ENCODE results near the gene ABT1. TPM values are rescaled to one million over a fixed set of nuclear protein-coding genes. Genes with fewer than 3 reads are reported as not detected.

Gene ABT1
- total RNA-seq, 1 donor from 2014 or later = 13.1 TPM

GRCh38 chr6:26600759-26601158, 4.0 kb downstream of the ABT1 start:
- peaks cover 9% of the 10 kb centered on the region for H3F3A ChIP-seq (ENCODE audit: low read depth)
- peaks cover 17% of the 10 kb centered on the region for H3K79me2 ChIP-seq (ENCODE audit: low read depth)
- peaks cover 4% of the 10 kb centered on the region for H3K4me1 Mint-ChIP-seq
- peaks cover 7% of the 10 kb centered on the region for H3K4me1 ChIP-seq
- H3K36me3 ChIP-seq = no peaks in the 10 kb centered on the region
- H3K4me3 Mint-ChIP-seq = no peak overlapping the region
- H3K27ac ChIP-seq = no peak overlapping the region
- peaks cover 13% of the 10 kb centered on the region for H3K36me3 Mint-ChIP-seq
- H3K9me3 ChIP-seq (ENCODE audit: low read depth) = no peaks in the 10 kb centered on the region
- H3K4me2 ChIP-seq = no peak overlapping the region
- H3K4me3 ChIP-seq = no peak overlapping the region
- H4K20me1 ChIP-seq (ENCODE audit: low read depth) = no peaks in the 10 kb centered on the region
- H2AFZ ChIP-seq (replicated peaks) = no peak overlapping the region
- peaks cover 13% of the 10 kb centered on the region for H3K27me3 ChIP-seq
- H3K9me3 Mint-ChIP-seq = no peaks in the 10 kb centered on the region
- H3K27me3 Mint-ChIP-seq (ENCODE audit: insufficient read depth, low read depth) = no peaks in the 10 kb centered on the region
- H3K27ac Mint-ChIP-seq = no peak overlapping the region
- TF ChIP-seq EZH2phosphoT487 (IDR thresholded peaks at IDR 0.05) (no peak), EZH2 (IDR thresholded peaks at IDR 0.05) (no peak)
- TF ChIP-seq, protein P1, sequence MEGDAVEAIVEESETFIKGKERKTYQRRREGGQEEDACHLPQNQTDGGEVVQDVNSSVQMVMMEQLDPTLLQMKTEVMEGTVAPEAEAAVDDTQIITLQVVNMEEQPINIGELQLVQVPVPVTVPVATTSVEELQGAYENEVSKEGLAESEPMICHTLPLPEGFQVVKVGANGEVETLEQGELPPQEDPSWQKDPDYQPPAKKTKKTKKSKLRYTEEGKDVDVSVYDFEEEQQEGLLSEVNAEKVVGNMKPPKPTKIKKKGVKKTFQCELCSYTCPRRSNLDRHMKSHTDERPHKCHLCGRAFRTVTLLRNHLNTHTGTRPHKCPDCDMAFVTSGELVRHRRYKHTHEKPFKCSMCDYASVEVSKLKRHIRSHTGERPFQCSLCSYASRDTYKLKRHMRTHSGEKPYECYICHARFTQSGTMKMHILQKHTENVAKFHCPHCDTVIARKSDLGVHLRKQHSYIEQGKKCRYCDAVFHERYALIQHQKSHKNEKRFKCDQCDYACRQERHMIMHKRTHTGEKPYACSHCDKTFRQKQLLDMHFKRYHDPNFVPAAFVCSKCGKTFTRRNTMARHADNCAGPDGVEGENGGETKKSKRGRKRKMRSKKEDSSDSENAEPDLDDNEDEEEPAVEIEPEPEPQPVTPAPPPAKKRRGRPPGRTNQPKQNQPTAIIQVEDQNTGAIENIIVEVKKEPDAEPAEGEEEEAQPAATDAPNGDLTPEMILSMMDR (IDR thresholded peaks at IDR 0.05) = no peak
- H3K9ac ChIP-seq = no peak overlapping the region
- no peak for DNase-seq (ENCODE audit: low spot score)

GRCh38 chr6:26602262-26602661, 5.5 kb downstream of the ABT1 start:
- peaks cover 13% of the 10 kb centered on the region for H3K36me3 Mint-ChIP-seq
- H3K4me1 Mint-ChIP-seq = peaks cover 4% of the 10 kb centered on the region
- DNase-seq (ENCODE audit: low spot score) = no peak
- H3K36me3 ChIP-seq = no peaks in the 10 kb centered on the region
- H3K9me3 ChIP-seq (ENCODE audit: low read depth) = no peaks in the 10 kb centered on the region
- H3K27me3 ChIP-seq = peaks cover 17% of the 10 kb centered on the region
- H3K4me3 Mint-ChIP-seq = no peak overlapping the region
- peaks cover 14% of the 10 kb centered on the region for H3K79me2 ChIP-seq (ENCODE audit: low read depth)
- peaks cover 7% of the 10 kb centered on the region for H3K4me1 ChIP-seq
- no peaks in the 10 kb centered on the region for H3F3A ChIP-seq (ENCODE audit: low read depth)
- no peak overlapping the region for H3K4me2 ChIP-seq
- no peak overlapping the region for H3K4me3 ChIP-seq
- no peaks in the 10 kb centered on the region for H4K20me1 ChIP-seq (ENCODE audit: low read depth)
- no peak overlapping the region for H2AFZ ChIP-seq (replicated peaks)
- TF ChIP-seq, protein P1 (IDR thresholded peaks at IDR 0.05) = no peak
- TF ChIP-seq EZH2 (IDR thresholded peaks at IDR 0.05) (no peak), EZH2phosphoT487 (IDR thresholded peaks at IDR 0.05) (no peak)
- H3K9ac ChIP-seq = no peak overlapping the region
- no peak overlapping the region for H3K27ac Mint-ChIP-seq
- no peaks in the 10 kb centered on the region for H3K9me3 Mint-ChIP-seq
- no peak overlapping the region for H3K27ac ChIP-seq
- H3K27me3 Mint-ChIP-seq (ENCODE audit: insufficient read depth, low read depth) = no peaks in the 10 kb centered on the region

DNA sequence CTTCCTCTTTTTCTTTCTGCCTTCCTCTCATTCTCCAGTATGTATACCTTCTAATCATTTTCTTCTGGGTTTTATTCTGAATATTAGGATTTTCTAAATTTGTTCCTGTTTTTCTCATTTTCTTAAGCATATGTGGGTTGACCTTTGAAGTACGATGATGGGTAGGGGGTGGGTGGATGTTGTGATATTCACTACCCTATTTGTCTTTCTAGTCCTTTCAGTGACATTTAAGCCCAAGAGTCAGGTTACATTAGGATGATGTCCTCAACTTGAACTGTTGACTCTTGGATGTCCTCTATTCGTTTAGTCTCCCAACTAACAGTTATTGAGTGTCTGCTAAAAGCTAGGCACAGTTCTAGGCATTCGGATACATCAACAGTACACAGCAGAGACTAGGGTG, 7.3 kb downstream of the ABT1 start:
- no peak overlapping the region for H3K27ac ChIP-seq
- Mint-ChIP-seq H3K27ac (no peak overlapping the region), H3K4me1 (no peaks in the 10 kb centered on the region), H3K9me3 (no peaks in the 10 kb centered on the region), H3K36me3 (peaks cover 6% of the 10 kb centered on the region), H3K4me3 (no peak overlapping the region), H3K27me3 (ENCODE audit: insufficient read depth, low read depth) (no peaks in the 10 kb centered on the region)
- H3K9me3 ChIP-seq (ENCODE audit: low read depth) = no peaks in the 10 kb centered on the region
- no peaks in the 10 kb centered on the region for H3K36me3 ChIP-seq
- peaks cover 19% of the 10 kb centered on the region for H3K27me3 ChIP-seq
- H3K4me3 ChIP-seq = no peak overlapping the region
- H3F3A ChIP-seq (ENCODE audit: low read depth) = no peaks in the 10 kb centered on the region
- no peaks in the 10 kb centered on the region for H4K20me1 ChIP-seq (ENCODE audit: low read depth)
- H3K9ac ChIP-seq = no peak overlapping the region
- H3K79me2 ChIP-seq (ENCODE audit: low read depth) = no peaks in the 10 kb centered on the region
- no peaks in the 10 kb centered on the region for H3K4me1 ChIP-seq
- H2AFZ ChIP-seq (replicated peaks) = no peak overlapping the region
- DNase-seq (ENCODE audit: low spot score) = no peak
- no peak overlapping the region for H3K4me2 ChIP-seq
- TF ChIP-seq, protein P1 (IDR thresholded peaks at IDR 0.05) = no peak
- TF ChIP-seq EZH2phosphoT487 (IDR thresholded peaks at IDR 0.05) = no peak
- TF ChIP-seq EZH2 (IDR thresholded peaks at IDR 0.05) = no peak
